Astrocyte of the spinal cord (primary cell): ENCODE data around the gene ARPIN.
A peak's percentile ranks its signal among the peaks of the same experiment; 100 is the strongest.

Experiments used
- DNase-seq: peaks from one replicate; pipeline ENCODE4 v3.0.0; 2011; ENCODE audit warnings: low read depth, low spot score
- H3K4me3 ChIP-seq: 2 replicates; pipeline ENCODE4 v1.5.1; 2011; ENCODE audit warnings: low read depth, mild to moderate bottlenecking, low read length, moderate library complexity
- CTCF ChIP-seq: IDR thresholded peaks from 2 replicates; pipeline ENCODE4 v1.5.1; 2012; ENCODE audit warnings: low read depth, mild to moderate bottlenecking, low read length, inconsistent platforms
- in situ Hi-C: cut with HindIII; loops from 2 replicates; pipeline ENCODE4 v1.10.0; 2017; ENCODE audit warnings: low sequenced_read_pairs

ARPIN gene

GRCh38 chr15:89848970-89849292 is 63.8 kb downstream of the ARPIN start:
- TF ChIP-seq CTCF, result no peak
- in situ Hi-C loops, result no loop called here
- H3K4me3 ChIP-seq, result no peak overlapping the region
- DNase-seq, result no peak

- in situ Hi-C loops, result no loop called here
- H3K4me3 ChIP-seq, result no peak overlapping the region
- no peak for DNase-seq
- TF ChIP-seq CTCF, result no peak
Measured at GRCh38 chr15:89847101-89847500, 65.7 kb downstream of the ARPIN start.

DNA sequence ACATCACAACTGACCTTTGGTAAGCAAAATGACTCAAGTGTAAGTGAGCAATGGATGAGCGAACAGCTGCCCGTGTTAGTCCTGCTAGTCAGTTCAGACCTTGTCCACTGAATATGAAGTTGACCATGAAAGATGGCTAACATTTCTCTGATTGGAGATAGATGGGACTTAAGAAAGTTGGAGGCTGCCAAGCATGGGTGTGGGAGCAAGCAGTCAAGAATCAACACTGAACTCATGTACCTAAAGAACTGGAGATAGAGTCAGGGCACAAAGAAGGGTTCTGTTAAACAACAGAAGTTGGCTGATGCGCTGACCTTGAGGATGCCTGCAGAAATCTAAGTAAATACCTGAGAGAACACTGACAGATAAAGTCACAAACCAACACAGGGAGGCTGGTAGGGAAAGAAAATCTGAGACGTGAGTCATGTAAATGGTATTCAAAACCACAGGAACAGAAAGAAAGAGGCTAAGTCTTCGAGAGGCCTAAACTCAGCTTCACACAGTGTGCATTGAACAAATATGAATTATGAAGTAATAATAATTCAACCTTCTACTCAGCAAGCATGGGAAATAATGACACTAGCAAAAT is 67.4 kb downstream of the ARPIN start:
- in situ Hi-C loops, result no loop called here
- no peak for TF ChIP-seq CTCF
- H3K4me3 ChIP-seq, result no peak overlapping the region
- peak; percentile 94 for DNase-seq
